ENCODE data around the gene KCNK4.
"Not testable (repeated sequence)": the region's sequence is repeated elsewhere in the genome, so short reads cannot be mapped to it uniquely, and the experiment has no call there.

KCNK4 gene

DNA sequence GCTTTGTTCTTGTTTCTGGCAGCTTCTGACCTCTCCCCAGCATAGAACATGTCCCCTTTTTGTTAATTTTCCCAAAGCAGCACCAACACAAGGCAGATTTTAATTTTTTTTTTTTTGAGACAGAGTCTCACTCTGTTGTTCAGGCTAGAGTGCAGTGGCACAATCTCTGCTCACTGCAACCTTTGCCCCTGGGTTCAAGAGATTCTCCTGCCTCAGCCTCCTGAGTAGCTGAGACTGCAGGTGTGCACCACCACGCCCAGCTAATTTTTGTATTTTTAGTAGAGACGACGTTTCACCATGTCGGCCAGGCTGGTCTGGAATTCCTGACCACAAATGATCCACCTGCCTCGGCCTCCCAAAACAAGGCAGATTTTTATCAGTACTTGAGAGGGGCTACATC, 16.7 kb downstream of the KCNK4 start:
- not testable (repeated sequence) for H3K9ac ChIP-seq (ENCODE audit: low read depth, low read length); H3K27me3 ChIP-seq (ENCODE audit: control insufficient read depth, insufficient read depth, low read length); H3K4me3 ChIP-seq (ENCODE audit: low read length); H3K36me3 ChIP-seq (ENCODE audit: insufficient read depth, low read length); H3K9me3 ChIP-seq (replicated peaks; ENCODE audit: low read length); H3K4me2 ChIP-seq (ENCODE audit: low read length)
- H3K4me1 ChIP-seq (ENCODE audit: control insufficient read depth, insufficient read depth, low read length), result peaks cover 13% of the 10 kb centered on the region

DNA sequence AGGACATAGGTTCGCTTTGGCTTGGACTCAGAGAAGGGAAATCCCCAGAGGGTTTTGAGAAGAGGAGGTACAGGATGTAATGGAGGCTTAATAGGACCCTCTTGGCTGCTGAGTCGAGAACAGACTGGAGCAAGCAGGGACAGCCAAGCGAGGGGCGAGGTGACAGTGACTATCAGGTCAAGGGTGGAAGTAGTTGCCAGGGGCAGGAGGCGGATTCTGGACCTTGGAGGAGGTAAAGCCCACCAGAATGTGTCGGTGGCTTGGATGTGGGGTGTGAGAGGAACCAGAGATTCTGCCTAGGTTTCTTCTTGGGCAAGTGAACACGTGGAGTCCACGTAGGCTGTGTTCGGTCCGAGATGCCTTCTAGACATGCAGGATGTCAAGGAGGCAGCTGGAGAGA, 21.8 kb downstream of the KCNK4 start:
- H3K4me3 ChIP-seq (ENCODE audit: low read length), result no peak overlapping the region
- H3K4me2 ChIP-seq (ENCODE audit: low read length), result no peak overlapping the region
- no peaks in the 10 kb centered on the region for H3K9me3 ChIP-seq (replicated peaks; ENCODE audit: low read length)
- no peaks in the 10 kb centered on the region for H3K27me3 ChIP-seq (ENCODE audit: control insufficient read depth, insufficient read depth, low read length)
- H3K4me1 ChIP-seq (ENCODE audit: control insufficient read depth, insufficient read depth, low read length), result peaks cover 16% of the 10 kb centered on the region
- peaks cover 17% of the 10 kb centered on the region for H3K36me3 ChIP-seq (ENCODE audit: insufficient read depth, low read length)
- peak overlapping the region; percentile 67 for H3K9ac ChIP-seq (ENCODE audit: low read depth, low read length)

DNA sequence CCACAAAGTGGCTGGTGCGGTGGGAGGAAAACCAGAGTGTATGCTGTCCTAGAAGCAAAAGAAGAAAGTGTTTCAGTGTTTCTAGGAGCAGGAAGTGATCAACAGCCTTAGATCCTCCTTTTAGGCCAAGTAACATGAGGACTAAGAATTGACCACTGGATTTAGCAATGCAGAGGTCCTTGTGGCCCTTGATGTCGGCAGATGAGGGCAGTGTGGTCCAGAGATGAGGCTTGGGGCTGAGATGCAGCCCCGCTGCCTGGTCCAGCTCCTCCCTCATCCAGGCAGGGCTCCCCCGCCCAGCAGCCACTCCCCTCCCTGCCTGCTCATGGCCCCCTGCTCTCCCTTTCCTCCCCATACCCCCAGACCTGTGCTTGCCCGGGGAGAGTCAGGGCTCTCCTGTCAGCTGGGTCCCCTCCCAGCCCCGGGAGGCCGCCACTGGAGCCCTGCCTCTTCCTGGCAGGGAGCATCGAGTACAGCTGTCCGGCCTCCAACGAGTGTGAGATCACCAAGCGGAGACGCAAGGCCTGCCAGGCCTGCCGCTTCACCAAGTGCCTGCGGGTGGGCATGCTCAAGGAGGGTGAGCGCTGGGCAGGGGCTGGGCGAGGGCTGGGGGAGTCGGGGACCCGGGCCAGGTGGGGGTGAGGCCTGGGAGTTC, 22.5 kb downstream of the KCNK4 start:
- H3K9me3 ChIP-seq (replicated peaks; ENCODE audit: low read length), result no peaks in the 10 kb centered on the region
- H3K9ac ChIP-seq (ENCODE audit: low read depth, low read length), result peak overlapping the region; percentile 67
- H3K4me3 ChIP-seq (ENCODE audit: low read length), result peak overlapping the region; percentile 59
- no peaks in the 10 kb centered on the region for H3K27me3 ChIP-seq (ENCODE audit: control insufficient read depth, insufficient read depth, low read length)
- peaks cover 17% of the 10 kb centered on the region for H3K36me3 ChIP-seq (ENCODE audit: insufficient read depth, low read length)
- peak overlapping the region; percentile 73 for H3K4me2 ChIP-seq (ENCODE audit: low read length)
- H3K4me1 ChIP-seq (ENCODE audit: control insufficient read depth, insufficient read depth, low read length), result peaks cover 16% of the 10 kb centered on the region

DNA sequence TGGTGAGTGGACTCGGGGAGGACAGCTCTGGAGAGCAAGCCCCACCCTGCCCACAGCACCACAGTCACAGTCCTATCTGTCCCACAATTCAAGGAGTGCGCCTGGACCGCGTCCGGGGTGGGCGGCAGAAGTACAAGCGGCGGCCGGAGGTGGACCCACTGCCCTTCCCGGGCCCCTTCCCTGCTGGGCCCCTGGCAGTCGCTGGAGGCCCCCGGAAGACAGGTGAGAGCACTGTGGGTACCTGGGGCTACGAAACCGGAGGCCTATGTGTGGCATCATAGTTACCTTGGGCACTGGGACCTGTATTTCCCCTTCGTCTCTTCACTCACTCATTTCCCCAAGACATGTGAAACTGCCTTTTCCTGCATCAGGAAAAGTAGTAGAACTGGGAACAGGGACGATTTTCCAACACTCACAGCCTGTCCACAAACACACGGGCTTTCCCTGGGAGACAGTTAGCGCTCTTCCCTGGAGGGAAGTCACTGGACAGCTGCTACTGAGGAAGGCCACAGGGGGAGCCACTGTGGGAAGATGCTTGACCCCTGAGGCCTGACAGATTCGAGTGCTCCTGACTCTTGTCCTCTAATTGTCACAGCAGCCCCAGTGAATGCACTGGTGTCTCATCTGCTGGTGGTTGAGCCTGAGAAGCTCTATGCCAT, 23.2 kb downstream of the KCNK4 start:
- Histone ChIP-seq H3K36me3 (ENCODE audit: insufficient read depth, low read length) (peaks cover 17% of the 10 kb centered on the region), H3K4me1 (ENCODE audit: control insufficient read depth, insufficient read depth, low read length) (peaks cover 21% of the 10 kb centered on the region), H3K4me3 (ENCODE audit: low read length) (peak overlapping the region; percentile 59), H3K9me3 (replicated peaks; ENCODE audit: low read length) (no peaks in the 10 kb centered on the region), H3K9ac (ENCODE audit: low read depth, low read length) (peak overlapping the region; percentile 67), H3K27me3 (ENCODE audit: control insufficient read depth, insufficient read depth, low read length) (no peaks in the 10 kb centered on the region), H3K4me2 (ENCODE audit: low read length) (peak overlapping the region; percentile 73)

DNA sequence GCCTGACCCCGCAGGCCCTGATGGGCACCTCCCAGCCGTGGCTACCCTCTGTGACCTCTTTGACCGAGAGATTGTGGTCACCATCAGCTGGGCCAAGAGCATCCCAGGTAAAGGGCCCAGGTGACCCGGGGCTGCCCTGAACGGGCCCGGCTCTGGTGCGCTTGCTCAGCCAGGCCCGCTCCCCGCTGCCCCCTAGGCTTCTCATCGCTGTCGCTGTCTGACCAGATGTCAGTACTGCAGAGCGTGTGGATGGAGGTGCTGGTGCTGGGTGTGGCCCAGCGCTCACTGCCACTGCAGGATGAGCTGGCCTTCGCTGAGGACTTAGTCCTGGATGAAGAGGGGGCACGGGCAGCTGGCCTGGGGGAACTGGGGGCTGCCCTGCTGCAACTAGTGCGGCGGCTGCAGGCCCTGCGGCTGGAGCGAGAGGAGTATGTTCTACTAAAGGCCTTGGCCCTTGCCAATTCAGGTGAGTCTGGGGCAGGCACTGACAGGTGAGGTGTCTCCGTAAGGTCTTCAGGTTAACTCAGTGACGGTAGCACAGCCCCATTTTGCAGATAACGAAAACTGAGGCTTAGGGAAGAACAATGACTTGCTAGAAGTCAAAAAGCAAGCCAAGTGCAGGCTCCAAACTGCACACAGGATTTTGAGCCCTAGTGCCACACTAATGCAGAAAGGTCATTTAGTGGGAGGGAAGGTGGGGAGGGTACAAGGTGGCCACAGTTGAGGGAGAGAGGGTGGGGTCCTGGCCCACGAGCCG, 23.9 kb downstream of the KCNK4 start:
- Histone ChIP-seq H3K4me3 (ENCODE audit: low read length) (no peak overlapping the region), H3K4me1 (ENCODE audit: control insufficient read depth, insufficient read depth, low read length) (peaks cover 27% of the 10 kb centered on the region), H3K36me3 (ENCODE audit: insufficient read depth, low read length) (peaks cover 17% of the 10 kb centered on the region), H3K27me3 (ENCODE audit: control insufficient read depth, insufficient read depth, low read length) (no peaks in the 10 kb centered on the region), H3K4me2 (ENCODE audit: low read length) (no peak overlapping the region), H3K9me3 (replicated peaks; ENCODE audit: low read length) (no peaks in the 10 kb centered on the region), H3K9ac (ENCODE audit: low read depth, low read length) (no peak overlapping the region)

DNA sequence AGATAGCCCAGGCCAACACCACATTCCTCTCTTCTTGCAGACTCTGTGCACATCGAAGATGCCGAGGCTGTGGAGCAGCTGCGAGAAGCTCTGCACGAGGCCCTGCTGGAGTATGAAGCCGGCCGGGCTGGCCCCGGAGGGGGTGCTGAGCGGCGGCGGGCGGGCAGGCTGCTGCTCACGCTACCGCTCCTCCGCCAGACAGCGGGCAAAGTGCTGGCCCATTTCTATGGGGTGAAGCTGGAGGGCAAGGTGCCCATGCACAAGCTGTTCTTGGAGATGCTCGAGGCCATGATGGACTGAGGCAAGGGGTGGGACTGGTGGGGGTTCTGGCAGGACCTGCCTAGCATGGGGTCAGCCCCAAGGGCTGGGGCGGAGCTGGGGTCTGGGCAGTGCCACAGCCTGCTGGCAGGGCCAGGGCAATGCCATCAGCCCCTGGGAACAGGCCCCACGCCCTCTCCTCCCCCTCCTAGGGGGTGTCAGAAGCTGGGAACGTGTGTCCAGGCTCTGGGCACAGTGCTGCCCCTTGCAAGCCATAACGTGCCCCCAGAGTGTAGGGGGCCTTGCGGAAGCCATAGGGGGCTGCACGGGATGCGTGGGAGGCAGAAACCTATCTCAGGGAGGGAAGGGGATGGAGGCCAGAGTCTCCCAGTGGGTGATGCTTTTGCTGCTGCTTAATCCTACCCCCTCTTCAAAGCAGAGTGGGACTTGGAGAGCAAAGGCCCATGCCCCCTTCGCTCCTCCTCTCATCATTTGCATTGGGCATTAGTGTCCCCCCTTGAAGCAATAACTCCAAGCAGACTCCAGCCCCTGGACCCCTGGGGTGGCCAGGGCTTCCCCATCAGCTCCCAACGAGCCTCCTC, 24.8 kb downstream of the KCNK4 start:
- not testable (repeated sequence) for H3K4me3 ChIP-seq (ENCODE audit: low read length)

DNA sequence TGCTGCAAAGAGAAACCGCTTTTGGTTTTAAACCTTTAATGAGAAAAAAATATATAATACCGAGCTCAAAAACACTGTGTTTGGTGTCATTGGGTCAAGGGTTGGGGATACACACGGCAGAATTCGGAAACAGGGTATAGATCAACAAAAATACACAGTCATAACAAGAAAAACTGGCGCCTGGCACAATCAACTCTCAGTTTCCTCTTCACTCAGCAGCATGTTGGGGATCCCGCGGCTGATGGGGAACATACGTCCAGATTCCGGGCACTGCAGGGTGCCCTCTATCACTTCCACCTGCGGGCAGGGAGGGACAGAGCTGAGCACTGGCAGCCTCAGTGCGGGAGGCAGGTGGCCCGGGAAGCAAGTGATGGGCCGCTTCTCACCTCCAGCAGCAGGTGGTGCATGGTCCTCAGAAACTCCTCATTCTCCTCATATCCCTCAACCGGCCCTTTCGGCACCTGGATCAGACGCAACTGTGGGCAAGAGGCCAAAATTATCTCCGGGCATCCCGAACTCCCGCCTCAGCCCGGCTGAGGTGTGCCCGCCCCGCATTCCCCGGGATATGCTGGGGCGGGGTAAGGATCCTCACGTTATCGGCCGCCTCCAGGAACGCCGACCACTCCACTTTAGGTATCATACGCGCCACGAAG, 25.7 kb downstream of the KCNK4 start:
- H3K27me3 ChIP-seq (ENCODE audit: control insufficient read depth, insufficient read depth, low read length), result no peaks in the 10 kb centered on the region
- H3K4me3 ChIP-seq (ENCODE audit: low read length), result peak overlapping the region; percentile 82
- H3K36me3 ChIP-seq (ENCODE audit: insufficient read depth, low read length), result peaks cover 32% of the 10 kb centered on the region
- H3K9me3 ChIP-seq (replicated peaks; ENCODE audit: low read length), result no peaks in the 10 kb centered on the region
- H3K9ac ChIP-seq (ENCODE audit: low read depth, low read length), result peak overlapping the region; percentile 97
- H3K4me1 ChIP-seq (ENCODE audit: control insufficient read depth, insufficient read depth, low read length), result peaks cover 27% of the 10 kb centered on the region
- H3K4me2 ChIP-seq (ENCODE audit: low read length), result peak overlapping the region; percentile 100

More for the DNA sequence above, 24.8 kb downstream of the KCNK4 start:
- not testable (repeated sequence) for H3K9me3 ChIP-seq (replicated peaks; ENCODE audit: low read length); H3K27me3 ChIP-seq (ENCODE audit: control insufficient read depth, insufficient read depth, low read length)
- peak overlapping the region; percentile 97 for H3K9ac ChIP-seq (ENCODE audit: low read depth, low read length)
- H3K36me3 ChIP-seq (ENCODE audit: insufficient read depth, low read length), result peaks cover 24% of the 10 kb centered on the region
- peaks cover 27% of the 10 kb centered on the region for H3K4me1 ChIP-seq (ENCODE audit: control insufficient read depth, insufficient read depth, low read length)
- peak overlapping the region; percentile 100 for H3K4me2 ChIP-seq (ENCODE audit: low read length)

DNA sequence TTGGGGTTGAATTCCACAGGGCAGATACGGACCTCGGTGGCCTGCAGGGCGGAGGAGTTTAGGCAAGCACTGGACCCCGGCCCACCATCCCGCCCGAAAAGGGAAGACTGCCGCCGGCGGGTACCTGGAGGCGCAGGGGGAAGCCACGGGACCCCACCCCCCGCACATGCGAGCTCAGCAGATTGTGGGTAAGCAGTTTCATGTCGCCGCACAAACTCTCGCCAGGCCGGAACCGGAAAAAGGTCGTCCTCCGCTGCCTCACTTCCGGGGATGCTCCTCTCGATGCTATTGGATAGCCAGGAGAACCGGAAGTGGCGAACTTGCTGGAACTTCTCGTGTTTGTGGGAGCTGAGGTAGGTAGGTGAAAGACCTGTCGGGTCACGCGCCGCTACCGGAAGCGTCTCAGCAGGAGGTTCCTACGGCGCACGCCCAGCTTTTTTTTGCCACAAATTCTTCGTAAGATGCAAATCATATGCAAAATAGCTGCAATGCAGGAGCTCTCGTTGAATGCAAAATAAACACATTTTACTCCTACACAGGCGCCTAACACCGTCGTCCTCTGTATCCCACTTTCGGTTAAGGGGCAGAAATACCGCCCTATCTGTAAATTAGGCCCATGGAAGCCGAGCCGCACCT, 26.3 kb downstream of the KCNK4 start, which contains the start of gene TRMT112:
TSS of gene TRMT112 (minus strand) at position 235 of the 636 bp plus-strand sequence. CDS start at position 202, 33 bp downstream.
- Histone ChIP-seq H3K4me2 (ENCODE audit: low read length) (peak within 1 kb of the TSS; percentile 100), H3K9me3 (replicated peaks; ENCODE audit: low read length) (no peaks in the 10 kb centered on the region), H3K4me3 (ENCODE audit: low read length) (peak within 1 kb of the TSS; percentile 82), H3K9ac (ENCODE audit: low read depth, low read length) (peak within 1 kb of the TSS; percentile 97), H3K27me3 (ENCODE audit: control insufficient read depth, insufficient read depth, low read length) (no peaks in the 10 kb centered on the region), H3K36me3 (ENCODE audit: insufficient read depth, low read length) (peaks cover 35% of the 10 kb centered on the region), H3K4me1 (ENCODE audit: control insufficient read depth, insufficient read depth, low read length) (peaks cover 27% of the 10 kb centered on the region)

DNA sequence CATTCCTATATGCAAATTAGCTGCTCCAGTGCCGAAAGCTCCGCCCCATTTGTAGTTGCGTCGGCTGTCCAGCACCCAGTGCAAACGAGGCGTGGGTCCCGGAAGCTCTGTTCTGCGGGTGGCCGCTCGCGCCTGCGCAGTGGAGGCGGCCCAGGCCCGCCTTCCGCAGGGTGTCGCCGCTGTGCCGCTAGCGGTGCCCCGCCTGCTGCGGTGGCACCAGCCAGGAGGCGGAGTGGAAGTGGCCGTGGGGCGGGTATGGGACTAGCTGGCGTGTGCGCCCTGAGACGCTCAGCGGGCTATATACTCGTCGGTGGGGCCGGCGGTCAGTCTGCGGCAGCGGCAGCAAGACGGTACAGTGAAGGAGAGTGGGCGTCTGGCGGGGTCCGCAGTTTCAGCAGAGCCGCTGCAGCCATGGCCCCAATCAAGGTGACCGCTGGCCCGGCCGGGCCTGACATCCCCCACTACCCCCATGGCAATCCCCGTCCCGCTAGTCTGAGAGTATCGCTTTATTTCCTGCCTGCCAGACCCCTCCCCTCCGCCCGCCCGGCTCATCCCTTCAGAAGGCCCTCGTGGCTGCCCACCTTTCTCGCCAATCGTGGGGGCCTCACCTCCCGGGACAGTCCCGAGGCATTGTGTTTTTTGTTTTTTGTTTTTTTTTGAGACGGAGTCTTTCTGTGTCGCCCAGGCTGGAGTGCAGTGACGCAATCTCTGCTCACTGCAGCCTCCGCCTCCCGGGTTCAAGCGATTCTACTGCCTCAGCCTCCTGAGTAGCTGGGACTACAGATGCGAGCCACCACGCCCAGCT, 27.1 kb downstream of the KCNK4 start, which contains the start of gene PRDX5:
TSS of gene PRDX5 (plus strand) at position 161 of the 805 bp plus-strand sequence. CDS start at position 256, 95 bp downstream.
- H3K4me2 ChIP-seq (ENCODE audit: low read length), result peak within 1 kb of the TSS; percentile 100
- peaks cover 40% of the 10 kb centered on the region for H3K36me3 ChIP-seq (ENCODE audit: insufficient read depth, low read length)
- no peaks in the 10 kb centered on the region for H3K27me3 ChIP-seq (ENCODE audit: control insufficient read depth, insufficient read depth, low read length)
- H3K4me1 ChIP-seq (ENCODE audit: control insufficient read depth, insufficient read depth, low read length), result peaks cover 23% of the 10 kb centered on the region
- peak within 1 kb of the TSS; percentile 97 for H3K9ac ChIP-seq (ENCODE audit: low read depth, low read length)
- peak within 1 kb of the TSS; percentile 82 for H3K4me3 ChIP-seq (ENCODE audit: low read length)
- H3K9me3 ChIP-seq (replicated peaks; ENCODE audit: low read length), result no peaks in the 10 kb centered on the region

Measured in skeletal muscle satellite cell (primary cell).